SK-N-SH treated with all-trans-retinoic acid at 6 μM for 48 hours (cell line): ENCODE data around the gene MARCHF10.

ENCODE experiments used
- RARB ChIP-seq: fragments of 250-450 bp; sonication (Bioruptor Pico); IDR thresholded peaks from 2 replicates; pipeline ENCODE4 v1.8.0; 2021; ENCODE audit warnings: mild to moderate bottlenecking, moderate library complexity
- SNAI2 ChIP-seq: fragments of 250-450 bp; sonication (Bioruptor Pico); IDR thresholded peaks from 2 replicates; pipeline ENCODE4 v1.5.0; 2020; ENCODE audit warnings: mild to moderate bottlenecking, moderate library complexity
- TSHZ2 ChIP-seq: fragments of 250-450 bp; sonication (Bioruptor Pico); IDR thresholded peaks from 2 replicates; pipeline ENCODE4 v1.5.0; 2020; ENCODE audit warnings: mild to moderate bottlenecking, moderate library complexity
- ZNF565 ChIP-seq: fragments of 450-650 bp; formaldehyde crosslinking; conservative IDR thresholded peaks from 2 replicates; pipeline ENCODE4 v1.5.0; 2020; ENCODE audit warnings: low read depth, mild to moderate bottlenecking, moderate library complexity
- ZNF8 ChIP-seq: fragments of 450-650 bp; formaldehyde crosslinking; IDR thresholded peaks from 2 replicates; pipeline ENCODE4 v1.5.0; 2020; ENCODE audit warnings: mild to moderate bottlenecking, moderate library complexity

- TF ChIP-seq SNAI2 (CRISPR knock-in tag) (no peak), ZNF565 (CRISPR knock-in tag) (no peak), TSHZ2 (CRISPR knock-in tag) (no peak), RARB (CRISPR knock-in tag) (no peak), ZNF8 (no peak)
Observed at GRCh38 chr17:62751060-62751691, 56.9 kb downstream of the MARCHF10 start.
